GM12878 (cell line): ENCODE measurements around the gene CLEC7A.

Experiments used
- CTCF ChIP-seq, 3 experiments: IDR thresholded peaks in 2 of 3; conservative IDR thresholded peaks in 1 of 3; 2 replicates each; pipeline ENCODE4 v1.5.1; 2011; ENCODE audit warnings: low read depth in 3 of 3, low read length in 3 of 3, mild to moderate bottlenecking in 3 of 3, control low read depth in 2 of 3, moderate library complexity in 2 of 3, inconsistent platforms in 1 of 3, mixed read lengths in 1 of 3; ENCODE audit not compliant: control insufficient read depth in 2 of 3, insufficient read depth in 1 of 3; ENCODE audit errors: extremely low read depth in 1 of 3
- POLR2A ChIP-seq: IDR thresholded peaks from 2 replicates; pipeline ENCODE4 v1.6.1; 2011; ENCODE audit warnings: low read depth, mild to moderate bottlenecking, low read length
- USF1 ChIP-seq: IDR thresholded peaks from 2 replicates; pipeline ENCODE4 v1.6.1; 2011; ENCODE audit warnings: borderline replicate concordance, low read depth, mild to moderate bottlenecking, moderate library complexity, mixed read lengths, low read length; ENCODE audit not compliant: insufficient read depth; ENCODE audit errors: extremely low read length
- ZNF384 ChIP-seq: IDR thresholded peaks from 2 replicates; pipeline ENCODE4 v1.6.1; 2012; ENCODE audit warnings: low read depth, mild to moderate bottlenecking, low read length, improper control_type of control experiment, borderline replicate concordance

GRCh38 chr12:10170216-10170615 lies 40.2 kb upstream of the CLEC7A start:
- TF ChIP-seq ZNF384 (no peak), USF1 (no peak), POLR2A (no peak), CTCF (IDR thresholded peaks at IDR 0.05 in 2 of 3, conservative IDR thresholded peaks at IDR 0.05 in 1 of 3; ENCODE audit: control insufficient read depth in 2 of 3, extremely low read depth in 1 of 3, insufficient read depth in 1 of 3, low read depth in 3 of 3, low read length in 3 of 3) (no peak)
